ENCODE results near the gene USP5. TPM values are rescaled to one million over a fixed set of nuclear protein-coding genes. Genes with fewer than 3 reads are reported as not detected.

The USP5 gene
- polyA plus RNA-seq, 1 donor from 2014 or later: 130 TPM

GRCh38 chr12:6866163-6866919, 14.4 kb downstream of the USP5 start:
- Histone ChIP-seq H3K36me3 (ENCODE audit: insufficient read depth, low read length) (no peaks in the 10 kb centered on the region), H3K9me2 (ENCODE audit: insufficient read depth, low read length) (no peaks in the 10 kb centered on the region), H3K79me2 (replicated peaks; ENCODE audit: insufficient read depth, low read length) (no peaks in the 10 kb centered on the region), H3K9ac (ENCODE audit: low read length) (no peak overlapping the region), H3K4me2 (ENCODE audit: low read length) (no peak overlapping the region), H3K4me3 (ENCODE audit: low read length) (peak overlapping the region; percentile 83), H4K20me1 (ENCODE audit: insufficient read depth) (no peaks in the 10 kb centered on the region), H2AFZ (ENCODE audit: low read depth, low read length) (no peak overlapping the region), H3K27me3 (ENCODE audit: insufficient read depth, low read depth, low read length) (no peaks in the 10 kb centered on the region), H3K27ac (ENCODE audit: low read length) (no peak overlapping the region), H3F3A (ENCODE audit: insufficient read depth, low read length, poor library complexity, severe bottlenecking) (peaks cover 3% of the 10 kb centered on the region), H3K9me3 (ENCODE audit: low read length) (no peaks in the 10 kb centered on the region)
- TF ChIP-seq, protein P1, sequence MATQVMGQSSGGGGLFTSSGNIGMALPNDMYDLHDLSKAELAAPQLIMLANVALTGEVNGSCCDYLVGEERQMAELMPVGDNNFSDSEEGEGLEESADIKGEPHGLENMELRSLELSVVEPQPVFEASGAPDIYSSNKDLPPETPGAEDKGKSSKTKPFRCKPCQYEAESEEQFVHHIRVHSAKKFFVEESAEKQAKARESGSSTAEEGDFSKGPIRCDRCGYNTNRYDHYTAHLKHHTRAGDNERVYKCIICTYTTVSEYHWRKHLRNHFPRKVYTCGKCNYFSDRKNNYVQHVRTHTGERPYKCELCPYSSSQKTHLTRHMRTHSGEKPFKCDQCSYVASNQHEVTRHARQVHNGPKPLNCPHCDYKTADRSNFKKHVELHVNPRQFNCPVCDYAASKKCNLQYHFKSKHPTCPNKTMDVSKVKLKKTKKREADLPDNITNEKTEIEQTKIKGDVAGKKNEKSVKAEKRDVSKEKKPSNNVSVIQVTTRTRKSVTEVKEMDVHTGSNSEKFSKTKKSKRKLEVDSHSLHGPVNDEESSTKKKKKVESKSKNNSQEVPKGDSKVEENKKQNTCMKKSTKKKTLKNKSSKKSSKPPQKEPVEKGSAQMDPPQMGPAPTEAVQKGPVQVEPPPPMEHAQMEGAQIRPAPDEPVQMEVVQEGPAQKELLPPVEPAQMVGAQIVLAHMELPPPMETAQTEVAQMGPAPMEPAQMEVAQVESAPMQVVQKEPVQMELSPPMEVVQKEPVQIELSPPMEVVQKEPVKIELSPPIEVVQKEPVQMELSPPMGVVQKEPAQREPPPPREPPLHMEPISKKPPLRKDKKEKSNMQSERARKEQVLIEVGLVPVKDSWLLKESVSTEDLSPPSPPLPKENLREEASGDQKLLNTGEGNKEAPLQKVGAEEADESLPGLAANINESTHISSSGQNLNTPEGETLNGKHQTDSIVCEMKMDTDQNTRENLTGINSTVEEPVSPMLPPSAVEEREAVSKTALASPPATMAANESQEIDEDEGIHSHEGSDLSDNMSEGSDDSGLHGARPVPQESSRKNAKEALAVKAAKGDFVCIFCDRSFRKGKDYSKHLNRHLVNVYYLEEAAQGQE (IDR thresholded peaks at IDR 0.05; ENCODE audit: borderline replicate concordance): no peak
- TF ChIP-seq MXI1 (conservative IDR thresholded peaks at IDR 0.05; ENCODE audit: poor library complexity, severe bottlenecking) (no peak), POLR2AphosphoS5 (IDR thresholded peaks at IDR 0.05) (no peak)

DNA sequence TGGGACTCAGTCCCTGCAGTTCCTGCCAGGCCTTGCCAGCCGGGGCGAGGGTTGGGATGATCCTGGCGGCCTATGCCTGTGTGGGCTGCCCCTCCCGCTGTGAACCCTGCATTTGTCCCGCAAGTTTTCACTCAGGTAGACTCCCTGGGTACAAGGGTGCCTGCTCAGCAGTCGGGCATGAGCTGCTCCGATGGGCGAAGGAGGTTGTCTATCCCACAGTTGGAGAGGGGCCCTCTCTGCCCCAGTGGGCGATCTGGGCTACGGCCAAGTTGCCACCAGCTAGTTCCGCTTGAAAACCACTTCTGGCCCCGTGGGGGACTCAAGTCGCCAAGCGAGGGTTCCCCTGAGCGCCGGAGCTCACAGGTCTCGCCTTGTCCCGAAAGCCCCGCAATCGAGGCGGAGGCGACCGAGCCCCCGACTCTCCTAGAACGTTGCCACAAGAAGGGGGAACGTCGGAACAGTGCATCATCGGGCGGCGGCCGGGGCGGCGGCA, 15.0 kb downstream of the USP5 start:
- Histone ChIP-seq H2AFZ (ENCODE audit: low read depth, low read length) (peak overlapping the region; percentile 10), H3K9me2 (ENCODE audit: insufficient read depth, low read length) (no peaks in the 10 kb centered on the region), H3K4me2 (ENCODE audit: low read length) (peak overlapping the region; percentile 25), H3K9ac (ENCODE audit: low read length) (peak overlapping the region; percentile 59), H3K36me3 (ENCODE audit: insufficient read depth, low read length) (no peaks in the 10 kb centered on the region), H3F3A (ENCODE audit: insufficient read depth, low read length, poor library complexity, severe bottlenecking) (peaks cover 3% of the 10 kb centered on the region), H3K4me3 (ENCODE audit: low read length) (peak overlapping the region; percentile 83), H3K27me3 (ENCODE audit: insufficient read depth, low read depth, low read length) (no peaks in the 10 kb centered on the region), H3K27ac (ENCODE audit: low read length) (peak overlapping the region; percentile 32), H4K20me1 (ENCODE audit: insufficient read depth) (no peaks in the 10 kb centered on the region), H3K79me2 (replicated peaks; ENCODE audit: insufficient read depth, low read length) (no peaks in the 10 kb centered on the region), H3K9me3 (ENCODE audit: low read length) (no peaks in the 10 kb centered on the region)
- no peak for TF ChIP-seq POLR2AphosphoS5 (IDR thresholded peaks at IDR 0.05)
- TF ChIP-seq RAD21 (conservative IDR thresholded peaks at IDR 0.05): no peak
- TF ChIP-seq EZH2 (IDR thresholded peaks at IDR 0.05; ENCODE audit: borderline replicate concordance, insufficient read depth, low read length, poor library complexity, severe bottlenecking): no peak
- TF ChIP-seq EP300 (conservative IDR thresholded peaks at IDR 0.05; ENCODE audit: poor library complexity, severe bottlenecking): no peak
- TF ChIP-seq MXI1 (conservative IDR thresholded peaks at IDR 0.05; ENCODE audit: poor library complexity, severe bottlenecking): no peak
- TF ChIP-seq, protein P2, sequence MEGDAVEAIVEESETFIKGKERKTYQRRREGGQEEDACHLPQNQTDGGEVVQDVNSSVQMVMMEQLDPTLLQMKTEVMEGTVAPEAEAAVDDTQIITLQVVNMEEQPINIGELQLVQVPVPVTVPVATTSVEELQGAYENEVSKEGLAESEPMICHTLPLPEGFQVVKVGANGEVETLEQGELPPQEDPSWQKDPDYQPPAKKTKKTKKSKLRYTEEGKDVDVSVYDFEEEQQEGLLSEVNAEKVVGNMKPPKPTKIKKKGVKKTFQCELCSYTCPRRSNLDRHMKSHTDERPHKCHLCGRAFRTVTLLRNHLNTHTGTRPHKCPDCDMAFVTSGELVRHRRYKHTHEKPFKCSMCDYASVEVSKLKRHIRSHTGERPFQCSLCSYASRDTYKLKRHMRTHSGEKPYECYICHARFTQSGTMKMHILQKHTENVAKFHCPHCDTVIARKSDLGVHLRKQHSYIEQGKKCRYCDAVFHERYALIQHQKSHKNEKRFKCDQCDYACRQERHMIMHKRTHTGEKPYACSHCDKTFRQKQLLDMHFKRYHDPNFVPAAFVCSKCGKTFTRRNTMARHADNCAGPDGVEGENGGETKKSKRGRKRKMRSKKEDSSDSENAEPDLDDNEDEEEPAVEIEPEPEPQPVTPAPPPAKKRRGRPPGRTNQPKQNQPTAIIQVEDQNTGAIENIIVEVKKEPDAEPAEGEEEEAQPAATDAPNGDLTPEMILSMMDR (IDR thresholded peaks at IDR 0.05; ENCODE audit: poor library complexity, severe bottlenecking): no peak
- no peak for TF ChIP-seq SMC3 (conservative IDR thresholded peaks at IDR 0.05; ENCODE audit: poor library complexity)
- TF ChIP-seq TAF1 (IDR thresholded peaks at IDR 0.05; ENCODE audit: low read depth): no peak
- TF ChIP-seq, protein P1 (IDR thresholded peaks at IDR 0.05; ENCODE audit: borderline replicate concordance): no peak
